Hepatocyte (in vitro differentiated cells): ENCODE data around the gene DNER. TPM values are rescaled to one million over a fixed set of nuclear protein-coding genes. Genes with fewer than 3 reads are reported as not detected.
"Not testable (repeated sequence)": the region's sequence is repeated elsewhere in the genome, so short reads cannot be mapped to it uniquely, and the experiment has no call there.

ENCODE experiments used
- DNase-seq: peaks from one replicate; pipeline ENCODE4 v3.0.0-alpha.2; 2016; ENCODE audit warnings: low spot score
- H2AFZ ChIP-seq: fragments of 200-600 bp; sonication (generic); 2 replicates; pipeline ENCODE4 v1.6.0; 2016; ENCODE audit warnings: antibody characterized with exemption, mild to moderate bottlenecking
- H3K27ac ChIP-seq: fragments of 200-600 bp; sonication (generic); 2 replicates; pipeline ENCODE4 v1.5.1; 2016; ENCODE audit warnings: mild to moderate bottlenecking
- H3K27me3 ChIP-seq: fragments of 200-600 bp; sonication (generic); 2 replicates; pipeline ENCODE4 v1.6.1; 2016
- H3K36me3 ChIP-seq: fragments of 200-600 bp; sonication (generic); replicated peaks from 2 replicates; pipeline ENCODE4 v1.5.1; 2016; ENCODE audit warnings: low read depth; ENCODE audit not compliant: insufficient read depth
- H3K4me1 ChIP-seq: fragments of 200-600 bp; sonication (generic); 2 replicates; pipeline ENCODE4 v1.5.1; 2016; ENCODE audit warnings: mild to moderate bottlenecking, moderate library complexity; ENCODE audit not compliant: insufficient read depth
- H3K4me2 ChIP-seq: fragments of 200-600 bp; sonication (generic); 2 replicates; pipeline ENCODE4 v1.6.0; 2016
- H3K4me3 ChIP-seq: fragments of 200-600 bp; sonication (generic); 2 replicates; pipeline ENCODE4 v1.5.1; 2016; ENCODE audit warnings: mild to moderate bottlenecking
- H3K79me2 ChIP-seq: fragments of 200-600 bp; sonication (generic); 2 replicates; pipeline ENCODE4 v1.6.0; 2017; ENCODE audit warnings: mild to moderate bottlenecking
- H3K9me2 ChIP-seq: fragments of 200-600 bp; sonication (generic); replicated peaks from 2 replicates; pipeline ENCODE4 v1.6.0; 2017; ENCODE audit warnings: mild to moderate bottlenecking; ENCODE audit not compliant: insufficient read depth
- H3K9me3 ChIP-seq: fragments of 200-600 bp; sonication (generic); 2 replicates; pipeline ENCODE4 v1.5.1; 2016; ENCODE audit warnings: low read depth, mild to moderate bottlenecking
- H4K20me1 ChIP-seq: fragments of 200-600 bp; sonication (generic); 2 replicates; pipeline ENCODE4 v1.6.0; 2016; ENCODE audit warnings: mild to moderate bottlenecking; ENCODE audit not compliant: insufficient read depth, poor library complexity, severe bottlenecking
- CTCF ChIP-seq: fragments of 200-600 bp; sonication (generic); IDR thresholded peaks from 2 replicates; pipeline ENCODE4 v1.5.1; 2016; ENCODE audit warnings: antibody characterized with exemption, mild to moderate bottlenecking; ENCODE audit not compliant: poor library complexity
- EZH2 ChIP-seq: fragments of 200-600 bp; sonication (generic); IDR thresholded peaks from 2 replicates; pipeline ENCODE4 v1.6.1; 2016; ENCODE audit warnings: antibody characterized with exemption, mild to moderate bottlenecking, borderline replicate concordance
- EZH2phosphoT487 ChIP-seq: fragments of 200-600 bp; sonication (generic); IDR thresholded peaks from one replicate; pipeline ENCODE4 v1.6.1; 2018; ENCODE audit warnings: antibody characterized with exemption, mild to moderate bottlenecking, low read depth, moderate library complexity; ENCODE audit not compliant: unreplicated experiment, severe bottlenecking
- WGBS: methylation state at CpG from one replicate; pipeline ENCODE4 v1.1.6; 2016; ENCODE audit warnings: low lambda C conversion rate; ENCODE audit errors: missing lambda C conversion rate; 5-methylcytosine and 5-hydroxymethylcytosine counted together
- polyA plus RNA-seq: library from polyadenylated mRNA; unstranded; fragments of >200 nt; fragmentation: Nextera tagmentation; extraction: Ambion mirVana; gene quantifications from 2 replicates; pipeline ENCODE4 v1.2.1, GENCODE V29; 2016
- total RNA-seq: library from RNA; depleted of rRNA; stranded (reverse); fragments of >200 nt; gene quantifications from 2 replicates; pipeline ENCODE4 v1.2.3, GENCODE V29; 2014

The DNER gene
- total and polyA plus RNA-seq, 2 experiments from 2014 or later, result 0.37 TPM; not detected in 1

- WGBS, result 69% methylated on average over 11 of the region's 11 CpGs
Observed at GRCh38 chr2:229519655-229520430, 194.5 kb downstream of the DNER start.

GRCh38 chr2:229514273-229514895 is 200.0 kb downstream of the DNER start:
- H3K27me3 ChIP-seq, result no peaks in the 10 kb centered on the region
- no peaks in the 10 kb centered on the region for H4K20me1 ChIP-seq
- H3K9me3 ChIP-seq, result no peaks in the 10 kb centered on the region
- no peaks in the 10 kb centered on the region for H3K36me3 ChIP-seq
- no peaks in the 10 kb centered on the region for H3K79me2 ChIP-seq
- H3K4me1 ChIP-seq, result no peaks in the 10 kb centered on the region
- WGBS, result 86% methylated on average over 2 of the region's 2 CpGs
- TF ChIP-seq EZH2phosphoT487 (no peak), CTCF (no peak), EZH2 (no peak)
- no peaks in the 10 kb centered on the region for H3K9me2 ChIP-seq
- H3K27ac ChIP-seq, result no peak overlapping the region
- H2AFZ ChIP-seq, result no peak overlapping the region
- no peak overlapping the region for H3K4me3 ChIP-seq
- no peak overlapping the region for H3K4me2 ChIP-seq
- DNase-seq, result no peak

More at GRCh38 chr2:229519655-229520430, 194.5 kb downstream of the DNER start:
- Histone ChIP-seq H3K4me1 (no peaks in the 10 kb centered on the region), H3K9me3 (no peaks in the 10 kb centered on the region), H3K9me2 (no peaks in the 10 kb centered on the region), H3K4me3 (no peak overlapping the region), H3K36me3 (no peaks in the 10 kb centered on the region), H3K27ac (no peak overlapping the region), H4K20me1 (no peaks in the 10 kb centered on the region), H3K4me2 (no peak overlapping the region), H2AFZ (no peak overlapping the region), H3K79me2 (no peaks in the 10 kb centered on the region), H3K27me3 (no peaks in the 10 kb centered on the region)
- TF ChIP-seq CTCF, result no peak
- TF ChIP-seq EZH2phosphoT487, result no peak
- DNase-seq, result no peak

- Histone ChIP-seq H3K4me3 (no peak overlapping the region), H3K9me3 (no peaks in the 10 kb centered on the region), H3K27me3 (no peaks in the 10 kb centered on the region), H3K9me2 (no peaks in the 10 kb centered on the region), H3K4me1 (no peaks in the 10 kb centered on the region), H2AFZ (no peak overlapping the region), H3K79me2 (no peaks in the 10 kb centered on the region), H3K36me3 (no peaks in the 10 kb centered on the region), H3K27ac (no peak overlapping the region), H4K20me1 (no peaks in the 10 kb centered on the region), H3K4me2 (no peak overlapping the region)
- WGBS, result 93% methylated on average over 1 of the region's 1 CpG
- no peak for DNase-seq
- no peak for TF ChIP-seq CTCF
- no peak for TF ChIP-seq EZH2
- no peak for TF ChIP-seq EZH2phosphoT487
Observed at GRCh38 chr2:229511524-229511923, 202.8 kb downstream of the DNER start.

GRCh38 chr2:229506699-229507098 is 207.7 kb downstream of the DNER start:
- 87% methylated on average over 4 of the region's 4 CpGs for WGBS
- not testable (repeated sequence) for H2AFZ ChIP-seq, H3K9me2 ChIP-seq, H4K20me1 ChIP-seq, H3K79me2 ChIP-seq, H3K4me1 ChIP-seq, H3K27me3 ChIP-seq, H3K4me3 ChIP-seq, H3K9me3 ChIP-seq, H3K4me2 ChIP-seq, H3K27ac ChIP-seq, H3K36me3 ChIP-seq, DNase-seq
